Gastrocnemius medialis (tissue), 4 donors: Measurements from ENCODE around the gene PPIL6.

ENCODE experiments used
- CTCF ChIP-seq, 5 experiments: fragments of 450-650 bp in 3 of 5; fragments of 200-600 bp in 2 of 5; sonication (generic) in 2 of 5; IDR thresholded peaks in 4 of 5; conservative IDR thresholded peaks in 1 of 5; 1 replicate in 4 of 5; 2 replicates in 1 of 5; pipeline ENCODE4 v1.5.1; 2016 to 2019; ENCODE audit warnings: antibody characterized with exemption in 5 of 5, mild to moderate bottlenecking in 3 of 5, moderate library complexity in 3 of 5
- POLR2A ChIP-seq, 2 donors: fragments of 450-650 bp; IDR thresholded peaks; one replicate each; pipeline ENCODE4 v1.6.1; 2017; ENCODE audit warnings: antibody characterized with exemption in 2 of 2, mild to moderate bottlenecking in 2 of 2, moderate library complexity in 2 of 2

DNA sequence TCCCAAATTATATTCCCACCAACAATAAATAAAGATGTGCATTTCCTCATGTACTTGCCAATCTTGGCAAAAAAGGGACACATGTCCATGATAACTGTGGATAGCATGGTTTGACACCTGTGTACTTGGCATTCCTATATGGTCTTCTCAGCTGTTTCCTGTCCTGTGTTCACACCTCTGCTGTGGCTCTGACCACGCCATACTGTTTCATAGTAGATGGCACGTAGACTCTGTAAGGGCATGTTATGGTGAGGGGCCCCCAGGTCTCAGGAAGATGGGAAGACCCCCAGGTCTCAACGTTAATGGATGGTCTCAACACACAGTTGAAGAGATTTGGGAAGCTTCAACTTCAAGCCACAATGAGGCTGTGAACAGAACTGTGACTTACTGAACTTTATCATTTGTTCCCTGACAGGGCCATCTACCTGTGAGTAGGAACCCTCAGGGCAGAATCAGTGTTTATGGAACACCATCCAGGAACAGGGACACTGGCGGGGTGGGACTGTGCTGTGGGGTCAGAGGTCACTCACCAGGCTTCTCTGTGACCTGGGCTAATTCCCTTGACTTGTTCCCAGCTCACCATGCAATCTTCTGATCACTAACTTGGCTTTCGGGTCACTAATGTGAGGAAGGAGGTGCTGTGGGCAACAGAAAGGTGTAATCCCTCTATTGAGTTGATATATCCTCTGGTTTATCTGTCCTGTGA, 30.8 kb upstream of the PPIL6 start:
- TF ChIP-seq POLR2A (IDR thresholded peaks at IDR 0.05) (no peak), CTCF (IDR thresholded peaks at IDR 0.05 in 4 of 5, conservative IDR thresholded peaks at IDR 0.05 in 1 of 5) (no peak)
